Measurements from ENCODE around the gene GLMN. TPM values are rescaled to one million over a fixed set of nuclear protein-coding genes. Genes with fewer than 3 reads are reported as not detected.

Gene GLMN, protein sequence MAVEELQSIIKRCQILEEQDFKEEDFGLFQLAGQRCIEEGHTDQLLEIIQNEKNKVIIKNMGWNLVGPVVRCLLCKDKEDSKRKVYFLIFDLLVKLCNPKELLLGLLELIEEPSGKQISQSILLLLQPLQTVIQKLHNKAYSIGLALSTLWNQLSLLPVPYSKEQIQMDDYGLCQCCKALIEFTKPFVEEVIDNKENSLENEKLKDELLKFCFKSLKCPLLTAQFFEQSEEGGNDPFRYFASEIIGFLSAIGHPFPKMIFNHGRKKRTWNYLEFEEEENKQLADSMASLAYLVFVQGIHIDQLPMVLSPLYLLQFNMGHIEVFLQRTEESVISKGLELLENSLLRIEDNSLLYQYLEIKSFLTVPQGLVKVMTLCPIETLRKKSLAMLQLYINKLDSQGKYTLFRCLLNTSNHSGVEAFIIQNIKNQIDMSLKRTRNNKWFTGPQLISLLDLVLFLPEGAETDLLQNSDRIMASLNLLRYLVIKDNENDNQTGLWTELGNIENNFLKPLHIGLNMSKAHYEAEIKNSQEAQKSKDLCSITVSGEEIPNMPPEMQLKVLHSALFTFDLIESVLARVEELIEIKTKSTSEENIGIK
- 2.2 and 4.9 TPM in 2 replicates for total RNA-seq

DNA sequence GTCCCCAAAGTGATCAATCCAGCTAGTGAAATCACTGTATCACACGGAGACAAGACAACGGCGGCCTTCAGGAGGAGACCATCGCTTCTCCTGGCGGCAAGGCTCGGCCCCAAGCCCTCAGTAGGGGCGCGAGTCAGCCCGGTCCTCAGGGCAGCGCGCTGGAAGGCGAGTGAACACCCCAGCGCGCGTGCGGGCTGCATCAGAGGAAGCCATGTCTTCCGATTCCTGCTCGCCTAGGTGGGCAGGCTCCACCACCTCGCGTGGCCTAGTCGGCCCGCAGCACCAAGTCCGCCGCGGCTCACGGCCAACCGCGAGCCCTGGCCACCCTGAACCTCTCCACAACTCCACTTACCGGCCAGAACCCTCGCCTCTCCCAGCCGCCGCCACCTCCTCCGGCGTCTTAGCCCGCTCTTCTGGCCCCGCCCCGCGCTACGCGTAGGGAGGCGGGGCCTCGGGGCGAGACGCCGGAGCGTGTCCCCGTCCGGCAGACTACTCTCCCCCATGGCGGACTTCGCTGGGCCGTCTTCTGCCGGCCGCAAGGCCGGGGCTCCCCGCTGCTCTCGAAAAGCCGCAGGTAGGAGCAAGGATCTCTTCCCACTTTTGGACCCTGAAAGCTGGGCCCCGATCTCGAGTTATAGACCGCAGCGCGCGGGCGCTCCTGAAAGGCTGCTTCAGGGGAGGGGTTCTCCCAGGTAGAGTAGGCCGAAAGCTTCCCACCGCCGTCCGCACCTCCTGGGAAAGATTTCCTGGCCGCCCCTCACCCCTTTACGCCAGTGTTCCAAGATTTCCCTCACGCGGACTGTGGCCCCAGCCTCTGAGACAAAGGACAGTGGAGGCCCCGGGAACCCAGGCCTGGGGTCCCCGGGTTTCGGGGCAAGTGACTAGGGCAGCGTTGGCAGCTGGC lies at the start of gene GLMN, which contains the start of gene RPAP2:
Gene GLMN, minus strand, starts transcription at position 415 of the 904 bp plus-strand sequence. CDS start 988 bp downstream, outside the sequence.
Gene RPAP2, plus strand, starts transcription at position 487 of the 904 bp plus-strand sequence. Its CDS starts 15 bp downstream, at position 502.

DNA sequence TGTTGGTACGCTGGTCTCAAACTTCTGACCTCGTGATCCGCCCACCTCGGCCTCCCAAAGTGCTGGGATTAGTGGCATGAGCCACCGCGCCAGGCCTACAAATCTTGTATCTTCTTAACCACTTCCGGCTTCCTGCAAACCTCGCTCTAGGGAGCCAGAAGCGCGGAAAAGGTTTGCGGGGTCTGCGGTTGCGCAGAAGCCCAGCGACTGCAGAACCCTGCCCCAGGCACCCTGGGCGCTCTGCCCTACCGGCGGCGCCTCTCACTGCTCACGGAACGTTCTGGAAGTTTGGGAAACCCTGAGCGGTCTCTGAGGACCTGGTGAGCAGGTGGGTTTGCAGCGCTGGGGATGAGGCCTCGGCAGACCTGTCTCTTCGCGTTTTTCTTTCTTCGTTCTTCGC lies 81.1 kb downstream of the GLMN start, which contains the start of gene C1orf146:
Gene C1orf146, plus strand, starts transcription at position 195 of the 400 bp plus-strand sequence. CDS start 13,506 bp downstream, outside the sequence.

Other genes with a start within 250 kb of the GLMN start
- not detected in 2 replicates for gene SETSIP, start 223.6 kb downstream of the GLMN start, total RNA-seq
- 3.2 and 8.6 TPM in 2 replicates for gene BTBD8, start 218.6 kb downstream of the GLMN start, total RNA-seq
- not detected in 2 replicates for gene C1orf146, start 81.1 kb downstream of the GLMN start, total RNA-seq
- gene RPAP2, start 72 bp upstream of the GLMN start, total RNA-seq: 7.8 and 15.3 TPM in 2 replicates
- gene GFI1, start 187.9 kb upstream of the GLMN start, total RNA-seq: 0.72 TPM in 1 of 2 replicates, not detected in the other

All from cardiac atrium fibroblast (primary cell).